Gastrocnemius medialis (tissue), 4 donors: ENCODE measurements around the gene NAV3. TPM values are rescaled to one million over a fixed set of nuclear protein-coding genes. Genes with fewer than 3 reads are reported as not detected.

ENCODE experiments used
- ATAC-seq, 2 donors: fragments of 150-250 bp; one replicate each; pipeline ENCODE4 v1.9.1; 2016
- DNase-seq, 2 donors: peaks; one replicate each; pipeline ENCODE4 v3.0.0-alpha.2; 2019
- H3K27ac ChIP-seq, 4 donors: fragments of 200-600 bp; sonication (generic); 1 replicate in 1 of 4; 2 replicates in 3 of 4; pipeline ENCODE4 v1.5.1; 2016 to 2018; ENCODE audit warnings: mild to moderate bottlenecking in 2 of 4, moderate library complexity in 1 of 4
- H3K27me3 ChIP-seq, 3 donors: fragments of 200-600 bp; sonication (generic) in 2 of 3; 1 replicate in 1 of 3; 2 replicates in 2 of 3; pipeline versions ENCODE4 v1.5.1 to v1.6.0; 2016 to 2019; ENCODE audit warnings: mild to moderate bottlenecking in 1 of 3, moderate library complexity in 1 of 3
- H3K36me3 ChIP-seq, 2 donors: fragments of 200-600 bp; sonication (generic) in 1 of 2; one replicate each; pipeline ENCODE4 v1.5.1; 2017 to 2018
- H3K4me1 ChIP-seq, 2 donors: fragments of 200-600 bp; sonication (generic) in 1 of 2; one replicate each; pipeline ENCODE4 v1.5.1; 2016 to 2017; ENCODE audit warnings: mild to moderate bottlenecking in 2 of 2
- H3K4me3 ChIP-seq, 4 donors: fragments of 200-600 bp; sonication (generic) in 3 of 4; 1 replicate in 1 of 4; 2 replicates in 3 of 4; pipeline ENCODE4 v1.5.1; 2016 to 2019; ENCODE audit warnings: mild to moderate bottlenecking in 2 of 4
- H3K9me3 ChIP-seq, 3 donors: fragments of 200-600 bp; sonication (generic) in 2 of 3; 1 replicate in 1 of 3; 2 replicates in 2 of 3; pipeline ENCODE4 v1.5.1; 2016 to 2019
- CTCF ChIP-seq, 5 experiments: fragments of 450-650 bp in 3 of 5; fragments of 200-600 bp in 2 of 5; sonication (generic) in 2 of 5; IDR thresholded peaks in 4 of 5; conservative IDR thresholded peaks in 1 of 5; 1 replicate in 4 of 5; 2 replicates in 1 of 5; pipeline ENCODE4 v1.5.1; 2016 to 2019; ENCODE audit warnings: antibody characterized with exemption in 5 of 5, mild to moderate bottlenecking in 3 of 5, moderate library complexity in 3 of 5
- POLR2A ChIP-seq, 2 donors: fragments of 450-650 bp; IDR thresholded peaks; one replicate each; pipeline ENCODE4 v1.6.1; 2017; ENCODE audit warnings: antibody characterized with exemption in 2 of 2, mild to moderate bottlenecking in 2 of 2, moderate library complexity in 2 of 2
- in situ Hi-C, 4 donors: fragments of 200-750 bp; cut with MboI; loops; one replicate each; pipeline versions ENCODE4 v1.15.0 to v1.8.0; 2017; ENCODE audit warnings: low sequenced_read_pairs in 4 of 4
- intact Hi-C: fragments of 100-400 bp; cut with DNase I; formaldehyde crosslinking; loops from one replicate; pipeline ENCODE4 v1.15.1; 2023; ENCODE audit warnings: low total_unique reads
- total RNA-seq, 4 donors: library from RNA; depleted of rRNA; stranded (reverse); fragments of >200 nt; gene quantifications; one replicate each; pipeline versions ENCODE4 v1.1.0 to v1.2.3, GENCODE V29; 2016

Gene NAV3
- total RNA-seq, 4 donors from 2014 or later: 0.87 to 2.5 (median 2.0) TPM

- DNase-seq (no peak), ATAC-seq (no peak)
- intact Hi-C loops (no loop called here), in situ Hi-C loops (no loop called here)
- no peaks in the 10 kb centered on the region for H3K27me3 ChIP-seq
- H3K4me3 ChIP-seq: no peak overlapping the region
- no peaks in the 10 kb centered on the region for H3K9me3 ChIP-seq
- H3K36me3 ChIP-seq: no peaks in the 10 kb centered on the region
- TF ChIP-seq CTCF (IDR thresholded peaks at IDR 0.05 in 4 of 5, conservative IDR thresholded peaks at IDR 0.05 in 1 of 5) (no peak), POLR2A (IDR thresholded peaks at IDR 0.05) (no peak)
- no peak overlapping the region for H3K27ac ChIP-seq
- no peaks in the 10 kb centered on the region for H3K4me1 ChIP-seq
These were observed 229.5 kb downstream of the NAV3 start for GRCh38 chr12:78060186-78060585.

- ATAC-seq (no peak), DNase-seq (no peak)
- no peaks in the 10 kb centered on the region for H3K27me3 ChIP-seq
- TF ChIP-seq CTCF (IDR thresholded peaks at IDR 0.05 in 4 of 5, conservative IDR thresholded peaks at IDR 0.05 in 1 of 5) (no peak), POLR2A (IDR thresholded peaks at IDR 0.05) (no peak)
- H3K27ac ChIP-seq: no peak overlapping the region
- H3K36me3 ChIP-seq: no peaks in the 10 kb centered on the region
- H3K4me3 ChIP-seq: no peak overlapping the region
- no peaks in the 10 kb centered on the region for H3K4me1 ChIP-seq
- intact Hi-C loops: no loop called here
- no peaks in the 10 kb centered on the region for H3K9me3 ChIP-seq
- in situ Hi-C loops: no loop called here
These were observed 232.1 kb downstream of the NAV3 start for GRCh38 chr12:78062786-78063185.

GRCh38 chr12:78081590-78082314 is 251.1 kb downstream of the NAV3 start:
- Histone ChIP-seq H3K9me3 (no peaks in the 10 kb centered on the region), H3K27ac (no peak overlapping the region), H3K27me3 (no peaks in the 10 kb centered on the region), H3K36me3 (no peaks in the 10 kb centered on the region), H3K4me1 (no peaks in the 10 kb centered on the region), H3K4me3 (no peak overlapping the region)
- in situ Hi-C loops: no loop called here
- ATAC-seq (no peak), DNase-seq (no peak)
- intact Hi-C loops: no loop called here
- no peak for TF ChIP-seq POLR2A (IDR thresholded peaks at IDR 0.05)

GRCh38 chr12:78085542-78086182 is 255.0 kb downstream of the NAV3 start:
- intact Hi-C loops (no loop called here), in situ Hi-C loops (no loop called here)
- Histone ChIP-seq H3K27me3 (no peaks in the 10 kb centered on the region), H3K4me1 (no peaks in the 10 kb centered on the region), H3K4me3 (no peak overlapping the region), H3K36me3 (no peaks in the 10 kb centered on the region), H3K9me3 (no peaks in the 10 kb centered on the region), H3K27ac (no peak overlapping the region)
- DNase-seq: no peak
- no peak for ATAC-seq
- TF ChIP-seq POLR2A (IDR thresholded peaks at IDR 0.05) (no peak), CTCF (IDR thresholded peaks at IDR 0.05 in 4 of 5, conservative IDR thresholded peaks at IDR 0.05 in 1 of 5) (no peak)

- no peak for DNase-seq
- no peak for ATAC-seq
- no peak overlapping the region for H3K27ac ChIP-seq
- no peak overlapping the region for H3K4me3 ChIP-seq
- no peaks in the 10 kb centered on the region for H3K27me3 ChIP-seq
- intact Hi-C loops (no loop called here), in situ Hi-C loops (no loop called here)
- H3K4me1 ChIP-seq: no peaks in the 10 kb centered on the region
- H3K9me3 ChIP-seq: no peaks in the 10 kb centered on the region
- no peak for TF ChIP-seq POLR2A (IDR thresholded peaks at IDR 0.05)
- no peak for TF ChIP-seq CTCF (IDR thresholded peaks at IDR 0.05 in 4 of 5, conservative IDR thresholded peaks at IDR 0.05 in 1 of 5)
- no peaks in the 10 kb centered on the region for H3K36me3 ChIP-seq
These were observed 256.1 kb downstream of the NAV3 start for GRCh38 chr12:78086553-78087362.
